Keratinocyte (primary cell): ENCODE results near the gene CMIP. TPM values are rescaled to one million over a fixed set of nuclear protein-coding genes. Genes with fewer than 3 reads are reported as not detected.

Source experiments
- DNase-seq: peaks from one replicate; pipeline ENCODE4 v3.0.0-alpha.2; 2011; ENCODE audit warnings: low read depth, missing footprints, low spot score
- FAIRE-seq: peaks from 2 replicates; lab custom pipeline; 2011; peaks lifted over from hg19 to GRCh38; lab: Jason Lieb, UNC
- H2AFZ ChIP-seq: 2 replicates; pipeline ENCODE4 v1.6.0; 2012; ENCODE audit warnings: low read length, control low read depth, inconsistent platforms; ENCODE audit not compliant: control insufficient read depth
- H3K27ac ChIP-seq: 2 replicates; pipeline ENCODE4 v1.5.1; 2011; ENCODE audit warnings: low read length; ENCODE audit not compliant: control insufficient read depth, insufficient read depth
- H3K27me3 ChIP-seq: 3 replicates; pipeline ENCODE4 v1.6.0; 2011; ENCODE audit warnings: low read length; ENCODE audit not compliant: control insufficient read depth, insufficient read depth; ENCODE audit errors: extremely low read depth
- H3K36me3 ChIP-seq, 2 experiments: 2 replicates in 1 of 2; 3 replicates in 1 of 2; pipeline ENCODE4 v1.5.1; 2011; ENCODE audit warnings: low read length in 2 of 2, mild to moderate bottlenecking in 1 of 2; ENCODE audit not compliant: control insufficient read depth in 2 of 2, insufficient read depth in 2 of 2; ENCODE audit errors: extremely low read depth in 1 of 2
- H3K4me1 ChIP-seq: 3 replicates; pipeline ENCODE4 v1.5.1; 2011; ENCODE audit warnings: low read length; ENCODE audit not compliant: control insufficient read depth, insufficient read depth; ENCODE audit errors: extremely low read depth
- H3K4me2 ChIP-seq: 3 replicates; pipeline ENCODE4 v1.6.0; 2011; ENCODE audit warnings: low read depth, low read length; ENCODE audit not compliant: control insufficient read depth, insufficient read depth; ENCODE audit errors: extremely low read depth
- H3K4me3 ChIP-seq, 3 experiments: fragments of 200-600 bp in 1 of 3; sonication (generic) in 1 of 3; 2 replicates in 2 of 3; 3 replicates in 1 of 3; pipeline ENCODE4 v1.5.1; 2011 to 2016; ENCODE audit warnings: low read length in 3 of 3, mild to moderate bottlenecking in 3 of 3, control low read depth in 2 of 3, inconsistent platforms in 1 of 3, low read depth in 1 of 3, mixed read lengths in 1 of 3, mixed run types in 1 of 3, moderate library complexity in 1 of 3; ENCODE audit not compliant: control insufficient read depth in 2 of 3, insufficient read depth in 2 of 3; ENCODE audit errors: extremely low read depth in 1 of 3
- H3K79me2 ChIP-seq: 2 replicates; pipeline ENCODE4 v1.6.0; 2012; ENCODE audit warnings: low read length; ENCODE audit not compliant: control insufficient read depth, insufficient read depth
- H3K9ac ChIP-seq: 3 replicates; pipeline ENCODE4 v1.6.0; 2011; ENCODE audit warnings: low read length; ENCODE audit not compliant: control insufficient read depth, insufficient read depth; ENCODE audit errors: extremely low read depth
- H3K9me1 ChIP-seq: 3 replicates; pipeline ENCODE4 v1.6.0; 2011; ENCODE audit warnings: low read length; ENCODE audit not compliant: control insufficient read depth, insufficient read depth; ENCODE audit errors: extremely low read depth
- H3K9me3 ChIP-seq: 2 replicates; pipeline ENCODE4 v1.5.1; 2012; ENCODE audit warnings: low read depth, low read length; ENCODE audit not compliant: control insufficient read depth
- H4K20me1 ChIP-seq: 3 replicates; pipeline ENCODE4 v1.6.0; 2011; ENCODE audit warnings: low read length; ENCODE audit not compliant: control insufficient read depth, insufficient read depth; ENCODE audit errors: extremely low read depth
- EZH2 ChIP-seq: IDR thresholded peaks from one replicate; pipeline ENCODE4 v1.6.1; 2012; ENCODE audit warnings: inconsistent platforms, mild to moderate bottlenecking, low read length, moderate library complexity
- dilution Hi-C: fragments of 300-500 bp; cut with MboI; formaldehyde crosslinking; loops from one replicate; pipeline ENCODE4 v1.7.0; 2020; ENCODE audit warnings: low sequenced_read_pairs; ENCODE audit not compliant: extremely low pct_ligation_motif_present
- polyA plus RNA-seq, 5 experiments: library from polyadenylated mRNA; depleted of rRNA in 3 of 5; stranded (reverse) in 3 of 5; stranded (forward) in 1 of 5; unstranded in 1 of 5; fragments of >200 nt; gene quantifications; 1 replicate in 1 of 5; 2 replicates in 3 of 5; 3 replicates in 1 of 5; pipeline versions ENCODE4 v1.2.1 to v1.2.3, GENCODE V29; 2011 to 2012; ENCODE audit warnings: missing spikeins in 2 of 5, low read depth in 1 of 5, low replicate concordance in 1 of 5
- TF ChIP-seq, protein P1 (sequence below), 3 experiments: IDR thresholded peaks in 1 of 3; conservative IDR thresholded peaks in 1 of 3; optimal IDR thresholded peaks in 1 of 3; 2 replicates in 2 of 3; 3 replicates in 1 of 3; pipeline versions ENCODE3 to v1.5.1; 2011; ENCODE audit warnings: low read length in 3 of 3, mild to moderate bottlenecking in 3 of 3, moderate library complexity in 2 of 3, control low read depth in 1 of 3, inconsistent platforms in 1 of 3; ENCODE audit not compliant: insufficient read depth in 2 of 3; ENCODE audit errors: extremely low read depth in 1 of 3

Gene CMIP
- polyA plus RNA-seq, 1 donor (not counting 4 experiments of a cell fraction or from before 2014, with no cell fraction given), result 5.0 TPM

DNA sequence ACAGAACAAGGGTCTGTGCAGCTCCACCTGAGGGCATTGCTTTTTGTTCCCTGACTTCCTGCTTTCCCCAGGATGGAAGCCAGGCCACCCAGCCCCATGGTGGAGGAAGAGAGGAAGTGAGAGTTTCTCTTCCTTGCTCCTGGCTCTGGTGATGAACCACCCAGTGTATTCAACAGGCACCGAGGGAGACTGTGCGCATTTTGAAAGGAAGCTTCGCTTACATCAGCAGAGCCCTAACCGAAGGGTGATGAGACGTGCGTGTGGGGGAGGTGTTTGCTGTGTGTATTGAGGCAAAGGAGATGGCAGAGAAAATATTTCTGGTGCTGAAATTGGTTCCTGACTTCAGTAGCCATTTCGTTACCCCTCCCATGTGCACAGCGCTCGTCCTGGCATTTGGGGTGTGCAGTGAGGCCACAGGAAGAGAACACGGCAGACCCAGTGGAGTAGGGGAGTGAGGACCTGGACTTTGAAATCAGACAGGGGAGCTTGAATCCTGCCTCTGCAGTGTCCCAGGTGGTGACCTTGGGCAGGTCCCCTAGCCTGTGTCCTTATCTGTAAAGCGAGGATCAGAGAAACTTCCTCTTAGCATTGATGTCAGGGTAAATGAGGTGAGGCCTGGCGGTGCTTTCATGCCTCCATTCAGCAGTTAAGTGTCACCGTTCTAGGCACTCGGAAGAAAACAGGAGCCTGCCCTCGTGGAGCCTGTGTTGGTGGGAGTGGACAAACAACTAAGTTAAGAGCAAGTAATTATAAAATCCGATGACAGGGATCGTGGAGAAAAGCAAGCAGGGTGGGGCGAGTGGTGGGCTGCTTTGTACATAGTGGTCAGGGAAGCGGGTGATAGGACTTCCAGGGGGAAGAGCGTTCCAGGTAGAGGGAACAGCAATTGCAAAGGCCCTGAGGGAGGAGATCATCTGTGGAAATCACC lies 7.4 kb downstream of the CMIP start:
- no peak overlapping the region for H3K4me2 ChIP-seq
- H2AFZ ChIP-seq, result no peak overlapping the region
- H3K9ac ChIP-seq, result no peak overlapping the region
- H4K20me1 ChIP-seq, result peaks cover 71% of the 10 kb centered on the region
- TF ChIP-seq, protein P1, sequence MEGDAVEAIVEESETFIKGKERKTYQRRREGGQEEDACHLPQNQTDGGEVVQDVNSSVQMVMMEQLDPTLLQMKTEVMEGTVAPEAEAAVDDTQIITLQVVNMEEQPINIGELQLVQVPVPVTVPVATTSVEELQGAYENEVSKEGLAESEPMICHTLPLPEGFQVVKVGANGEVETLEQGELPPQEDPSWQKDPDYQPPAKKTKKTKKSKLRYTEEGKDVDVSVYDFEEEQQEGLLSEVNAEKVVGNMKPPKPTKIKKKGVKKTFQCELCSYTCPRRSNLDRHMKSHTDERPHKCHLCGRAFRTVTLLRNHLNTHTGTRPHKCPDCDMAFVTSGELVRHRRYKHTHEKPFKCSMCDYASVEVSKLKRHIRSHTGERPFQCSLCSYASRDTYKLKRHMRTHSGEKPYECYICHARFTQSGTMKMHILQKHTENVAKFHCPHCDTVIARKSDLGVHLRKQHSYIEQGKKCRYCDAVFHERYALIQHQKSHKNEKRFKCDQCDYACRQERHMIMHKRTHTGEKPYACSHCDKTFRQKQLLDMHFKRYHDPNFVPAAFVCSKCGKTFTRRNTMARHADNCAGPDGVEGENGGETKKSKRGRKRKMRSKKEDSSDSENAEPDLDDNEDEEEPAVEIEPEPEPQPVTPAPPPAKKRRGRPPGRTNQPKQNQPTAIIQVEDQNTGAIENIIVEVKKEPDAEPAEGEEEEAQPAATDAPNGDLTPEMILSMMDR (optimal IDR thresholded peaks at IDR 0.05 in 1 of 3, IDR thresholded peaks at IDR 0.05 in 1 of 3, conservative IDR thresholded peaks at IDR 0.05 in 1 of 3; ENCODE audit: extremely low read depth in 1 of 3, insufficient read depth in 2 of 3, low read length in 3 of 3), result no peak
- no peak for TF ChIP-seq EZH2
- dilution Hi-C loops, result no loop called here
- H3K9me1 ChIP-seq, result peaks cover 3% of the 10 kb centered on the region
- no peak overlapping the region for H3K27ac ChIP-seq
- H3K36me3 ChIP-seq, result peaks cover 9 to 31% of the 10 kb centered on the region in 2 experiments
- no peak overlapping the region for H3K4me3 ChIP-seq
- FAIRE-seq, result no peak
- peaks cover 29% of the 10 kb centered on the region for H3K4me1 ChIP-seq
- H3K27me3 ChIP-seq, result no peaks in the 10 kb centered on the region
- H3K9me3 ChIP-seq, result no peaks in the 10 kb centered on the region
- peaks cover 100% of the 10 kb centered on the region for H3K79me2 ChIP-seq
- no peak for DNase-seq

DNA sequence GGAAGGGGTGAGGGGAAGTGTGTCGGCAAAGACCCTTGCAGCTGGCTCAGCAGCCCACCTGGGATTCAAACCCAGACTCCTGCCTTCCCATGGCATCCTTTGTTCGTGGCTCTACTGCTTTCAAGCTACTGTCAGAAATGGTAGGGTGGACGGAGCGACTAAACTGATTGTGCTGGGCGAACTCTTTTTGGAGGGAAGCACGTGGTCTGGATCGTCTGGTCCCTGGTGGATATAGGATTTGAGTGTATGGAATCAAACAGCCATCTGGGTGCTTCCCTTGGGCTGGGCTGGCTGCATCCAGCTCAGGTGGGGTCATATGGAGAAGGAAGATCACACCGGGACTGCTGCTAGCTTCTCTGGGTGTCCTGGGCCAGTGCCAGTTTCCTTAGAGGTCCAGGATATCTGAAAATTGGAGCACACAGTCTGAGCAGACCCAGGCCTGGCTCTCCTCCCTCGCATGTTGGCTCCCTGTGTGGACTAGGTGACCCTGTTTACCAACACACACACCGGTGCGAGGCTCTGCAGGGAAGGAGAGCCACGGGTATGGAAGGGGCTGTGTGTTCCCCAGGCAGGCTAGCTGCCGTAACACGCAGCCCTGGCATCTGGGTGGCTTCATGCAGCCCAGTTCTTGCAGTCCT lies 8.6 kb downstream of the CMIP start:
- no peak overlapping the region for H3K27ac ChIP-seq
- no peak overlapping the region for H3K4me3 ChIP-seq
- FAIRE-seq, result no peak
- H2AFZ ChIP-seq, result no peak overlapping the region
- DNase-seq, result no peak
- H3K79me2 ChIP-seq, result peaks cover 100% of the 10 kb centered on the region
- H3K4me1 ChIP-seq, result peaks cover 20% of the 10 kb centered on the region
- peaks cover 3% of the 10 kb centered on the region for H3K9me1 ChIP-seq
- dilution Hi-C loops, result no loop called here
- peaks cover 12 to 39% of the 10 kb centered on the region in 2 experiments for H3K36me3 ChIP-seq
- no peaks in the 10 kb centered on the region for H3K27me3 ChIP-seq
- no peak for TF ChIP-seq EZH2
- TF ChIP-seq, protein P1 (optimal IDR thresholded peaks at IDR 0.05 in 1 of 3, IDR thresholded peaks at IDR 0.05 in 1 of 3, conservative IDR thresholded peaks at IDR 0.05 in 1 of 3; ENCODE audit: extremely low read depth in 1 of 3, insufficient read depth in 2 of 3, low read length in 3 of 3), result no peak
- no peak overlapping the region for H3K4me2 ChIP-seq
- H3K9ac ChIP-seq, result no peak overlapping the region
- H4K20me1 ChIP-seq, result peaks cover 74% of the 10 kb centered on the region
- no peaks in the 10 kb centered on the region for H3K9me3 ChIP-seq
